Common myeloid progenitor, CD34-positive (primary cell): ENCODE data around the gene PFKFB3.

Experiments
- CTCF ChIA-PET: fragments of 350-600 bp; sonication (Branson Sonifier 250); formaldehyde crosslinking; loops from one replicate; lab custom pipeline; 2021; ENCODE audit warnings: antibody characterized with exemption; lab: Charles Lee
- POLR2A ChIA-PET: fragments of 350-600 bp; sonication (Branson Sonifier 250); formaldehyde crosslinking; loops from one replicate; lab custom pipeline; 2021; ENCODE audit warnings: antibody characterized with exemption; lab: Charles Lee
- DNase-seq, 3 donors: peaks; one replicate each; pipeline versions ENCODE4 v3.0.0 to v3.0.0-alpha.2; 2013
- H3K27ac ChIP-seq, 2 experiments: 1 replicate in 1 of 2; 2 replicates in 1 of 2; pipeline ENCODE4 v1.7.0; 2013; ENCODE audit warnings: inconsistent platforms in 2 of 2, low read length in 2 of 2, mild to moderate bottlenecking in 2 of 2, low read depth in 1 of 2, moderate library complexity in 1 of 2; ENCODE audit not compliant: severe bottlenecking in 2 of 2, insufficient read depth in 1 of 2, poor library complexity in 1 of 2
- H3K27me3 ChIP-seq, 5 experiments: replicated peaks in 2 of 5; 1 replicate in 3 of 5; 2 replicates in 2 of 5; pipeline versions ENCODE4 v1.6.1 to v1.7.0; 2013; ENCODE audit warnings: low read length in 4 of 5, mild to moderate bottlenecking in 2 of 5, moderate library complexity in 2 of 5, inconsistent platforms in 1 of 5; ENCODE audit not compliant: insufficient read depth in 5 of 5, control insufficient read depth in 4 of 5
- H3K36me3 ChIP-seq, 4 experiments: 1 replicate in 2 of 4; 2 replicates in 2 of 4; pipeline versions ENCODE4 v1.6.1 to v1.7.0; 2013; ENCODE audit warnings: low read length in 3 of 4, control low read depth in 1 of 4, mild to moderate bottlenecking in 1 of 4; ENCODE audit not compliant: control insufficient read depth in 4 of 4, insufficient read depth in 4 of 4
- H3K4me1 ChIP-seq, 4 experiments: 1 replicate in 3 of 4; 2 replicates in 1 of 4; pipeline versions ENCODE4 v1.6.1 to v1.7.1; 2013; ENCODE audit warnings: low read length in 3 of 4, mild to moderate bottlenecking in 3 of 4, control low read depth in 1 of 4, inconsistent platforms in 1 of 4, moderate library complexity in 1 of 4; ENCODE audit not compliant: control insufficient read depth in 4 of 4, insufficient read depth in 4 of 4; ENCODE audit errors: control extremely low read depth in 1 of 4
- H3K4me3 ChIP-seq, 7 experiments: 1 replicate in 4 of 7; 2 replicates in 3 of 7; pipeline versions ENCODE4 v1.5.1 to v1.7.0; 2013; ENCODE audit warnings: mild to moderate bottlenecking in 7 of 7, low read length in 6 of 7, moderate library complexity in 6 of 7, inconsistent platforms in 2 of 7, low read depth in 2 of 7, control low read depth in 1 of 7; ENCODE audit not compliant: insufficient read depth in 4 of 7, control insufficient read depth in 1 of 7; ENCODE audit errors: extremely low read depth in 1 of 7
- H3K9me3 ChIP-seq, 5 experiments: 1 replicate in 4 of 5; 2 replicates in 1 of 5; pipeline versions ENCODE4 v1.6.1 to v1.7.1; 2013; ENCODE audit warnings: low read length in 4 of 5, mild to moderate bottlenecking in 2 of 5, inconsistent platforms in 1 of 5, low read depth in 1 of 5, moderate library complexity in 1 of 5; ENCODE audit not compliant: control insufficient read depth in 4 of 5, insufficient read depth in 2 of 5; ENCODE audit errors: control extremely low read depth in 1 of 5
- WGBS: methylation state at CpG from one replicate; pipeline ENCODE4 v1.1.5; 2013; ENCODE audit not compliant: insufficient coverage; 5-methylcytosine and 5-hydroxymethylcytosine counted together

Gene PFKFB3

GRCh38 chr10:6228010-6228511 is 25.3 kb downstream of the PFKFB3 start:
- H3K36me3 ChIP-seq: peaks cover 3 to 89% (median 58%) of the 10 kb centered on the region in 4 experiments

GRCh38 chr10:6228647-6229046 is 25.9 kb downstream of the PFKFB3 start:
- Histone ChIP-seq H3K27me3 (no peaks in the 10 kb centered on the region), H3K27ac (no peak overlapping the region), H3K9me3 (no peaks in the 10 kb centered on the region), H3K4me3 (no peak overlapping the region), H3K36me3 (peaks cover 4 to 90% (median 58%) of the 10 kb centered on the region in 4 experiments), H3K4me1 (no peaks in the 10 kb centered on the region)
- no peak for DNase-seq
- CTCF ChIA-PET: no interaction called here
- POLR2A ChIA-PET: interaction anchor here (0.6 kb wide), 1 partner anchor 10 kb away, joined by 4 read pairs; no protein-coding TSS in a partner anchor
- 100% methylated on average over 1 of the region's 5 CpGs for WGBS

More at GRCh38 chr10:6228010-6228511, 25.3 kb downstream of the PFKFB3 start:
- no peaks in the 10 kb centered on the region for H3K4me1 ChIP-seq
- no peaks in the 10 kb centered on the region for H3K9me3 ChIP-seq
- H3K4me3 ChIP-seq: no peak overlapping the region
- ChIA-PET CTCF (no interaction called here), POLR2A (interaction anchor here (0.6 kb wide), 2 partner anchors 10 to 132 kb away, joined by 3 to 4 read pairs; no protein-coding TSS in a partner anchor)
- H3K27me3 ChIP-seq: no peaks in the 10 kb centered on the region
- H3K27ac ChIP-seq: no peak overlapping the region
- 93% methylated on average over 8 of the region's 20 CpGs for WGBS
- DNase-seq: no peak

GRCh38 chr10:6229290-6229689 is 26.6 kb downstream of the PFKFB3 start:
- ChIA-PET POLR2A (no interaction called here), CTCF (no interaction called here)
- H3K36me3 ChIP-seq: peaks cover 6 to 90% (median 58%) of the 10 kb centered on the region in 4 experiments
- H3K4me3 ChIP-seq: no peak overlapping the region
- no peaks in the 10 kb centered on the region for H3K27me3 ChIP-seq
- no peaks in the 10 kb centered on the region for H3K9me3 ChIP-seq
- DNase-seq: no peak
- H3K4me1 ChIP-seq: no peaks in the 10 kb centered on the region
- WGBS: 99% methylated on average over 14 of the region's 15 CpGs
- no peak overlapping the region for H3K27ac ChIP-seq

- no peak overlapping the region for H3K27ac ChIP-seq
- 97% methylated on average over 13 of the region's 13 CpGs for WGBS
- H3K36me3 ChIP-seq: peaks cover 6 to 90% (median 59%) of the 10 kb centered on the region in 4 experiments
- H3K9me3 ChIP-seq: no peaks in the 10 kb centered on the region
- H3K27me3 ChIP-seq: no peaks in the 10 kb centered on the region
- POLR2A ChIA-PET: no interaction called here
- DNase-seq: no peak
- CTCF ChIA-PET: no interaction called here
- H3K4me3 ChIP-seq: no peak overlapping the region
- no peaks in the 10 kb centered on the region for H3K4me1 ChIP-seq
Observed at GRCh38 chr10:6229746-6230145, 27.0 kb downstream of the PFKFB3 start.

GRCh38 chr10:6230315-6230714 is 27.6 kb downstream of the PFKFB3 start:
- peaks cover 6 to 89% (median 55%) of the 10 kb centered on the region in 4 experiments for H3K36me3 ChIP-seq
- H3K27ac ChIP-seq: no peak overlapping the region
- H3K4me1 ChIP-seq: no peaks in the 10 kb centered on the region
- H3K4me3 ChIP-seq: no peak overlapping the region
- no peaks in the 10 kb centered on the region for H3K27me3 ChIP-seq
- CTCF ChIA-PET: no interaction called here
- DNase-seq: no peak
- 100% methylated on average over 2 of the region's 2 CpGs for WGBS
- POLR2A ChIA-PET: no interaction called here
- no peaks in the 10 kb centered on the region for H3K9me3 ChIP-seq

- WGBS: 97% methylated on average over 11 of the region's 12 CpGs
- CTCF ChIA-PET: no interaction called here
- POLR2A ChIA-PET: no interaction called here
Observed at GRCh38 chr10:6231146-6231545, 28.4 kb downstream of the PFKFB3 start.

GRCh38 chr10:6231730-6232129 is 29.0 kb downstream of the PFKFB3 start:
- POLR2A ChIA-PET: no interaction called here
- Histone ChIP-seq H3K27me3 (no peaks in the 10 kb centered on the region), H3K36me3 (peaks cover 6 to 78% (median 44%) of the 10 kb centered on the region in 4 experiments), H3K27ac (no peak overlapping the region), H3K4me1 (no peaks in the 10 kb centered on the region), H3K9me3 (no peaks in the 10 kb centered on the region), H3K4me3 (no peak overlapping the region)
- CTCF ChIA-PET: no interaction called here
- 92% methylated on average over 12 of the region's 13 CpGs for WGBS
- DNase-seq: no peak

More at GRCh38 chr10:6231146-6231545, 28.4 kb downstream of the PFKFB3 start:
- no peaks in the 10 kb centered on the region for H3K27me3 ChIP-seq
- H3K4me1 ChIP-seq: no peaks in the 10 kb centered on the region
- H3K9me3 ChIP-seq: no peaks in the 10 kb centered on the region
- H3K27ac ChIP-seq: no peak overlapping the region
- H3K36me3 ChIP-seq: peaks cover 6 to 83% (median 49%) of the 10 kb centered on the region in 4 experiments
- DNase-seq: no peak
- H3K4me3 ChIP-seq: no peak overlapping the region
